Activated T-cell treated with anti-CD3 and anti-CD28 coated beads for 24 hours (primary cell): ENCODE data around the gene ATXN7L1.

Experiments used
- DNase-seq: peaks from one replicate; pipeline ENCODE4 v3.0.0-alpha.2; 2020; ENCODE audit warnings: low read depth

Gene ATXN7L1

GRCh38 chr7:105827151-105827875, 49.1 kb downstream of the ATXN7L1 start:
- no peak for DNase-seq

GRCh38 chr7:105826143-105826542, 50.3 kb downstream of the ATXN7L1 start:
- DNase-seq = no peak

- no peak for DNase-seq
Observed at GRCh38 chr7:105825371-105825770, 51.0 kb downstream of the ATXN7L1 start.

- DNase-seq = no peak
Observed at GRCh38 chr7:105822806-105823205, 53.6 kb downstream of the ATXN7L1 start.

GRCh38 chr7:105821527-105821926, 54.9 kb downstream of the ATXN7L1 start:
- DNase-seq = no peak

- no peak for DNase-seq
Observed at GRCh38 chr7:105820363-105821066, 55.9 kb downstream of the ATXN7L1 start.

- no peak for DNase-seq
Observed at GRCh38 chr7:105819559-105819958, 56.8 kb downstream of the ATXN7L1 start.

GRCh38 chr7:105816954-105817615, 59.3 kb downstream of the ATXN7L1 start:
- no peak for DNase-seq

- DNase-seq = no peak
Observed at GRCh38 chr7:105816266-105816843, 60.0 kb downstream of the ATXN7L1 start.

- DNase-seq = no peak
Observed at GRCh38 chr7:105815576-105815975, 60.8 kb downstream of the ATXN7L1 start.

- no peak for DNase-seq
Observed at GRCh38 chr7:105814481-105814880, 61.9 kb downstream of the ATXN7L1 start.

- no peak for DNase-seq
Observed at GRCh38 chr7:105811189-105811847, 65.1 kb downstream of the ATXN7L1 start.

GRCh38 chr7:105810556-105810955, 65.8 kb downstream of the ATXN7L1 start:
- no peak for DNase-seq

GRCh38 chr7:105808703-105809590, 67.5 kb downstream of the ATXN7L1 start:
- DNase-seq = peak; percentile 81

- DNase-seq = no peak
Observed at GRCh38 chr7:105808209-105808608, 68.2 kb downstream of the ATXN7L1 start.

GRCh38 chr7:105807448-105807762, 69.0 kb downstream of the ATXN7L1 start:
- no peak for DNase-seq

GRCh38 chr7:105806592-105807447, 69.6 kb downstream of the ATXN7L1 start:
- DNase-seq = peak; percentile 70

- no peak for DNase-seq
Observed at GRCh38 chr7:105805447-105806019, 70.9 kb downstream of the ATXN7L1 start.

- no peak for DNase-seq
Observed at GRCh38 chr7:105803429-105803736, 73.0 kb downstream of the ATXN7L1 start.
